ELF-1 (cell line): Measurements from ENCODE around the gene ARMH1.
"Not testable (repeated sequence)": the region's sequence is repeated elsewhere in the genome, so short reads cannot be mapped to it uniquely, and the experiment has no call there.

Experiments used
- DNase-seq: peaks from one replicate; pipeline ENCODE4 v3.0.0-alpha.2; 2016; ENCODE audit warnings: low read depth, low spot score

ARMH1 gene

DNA sequence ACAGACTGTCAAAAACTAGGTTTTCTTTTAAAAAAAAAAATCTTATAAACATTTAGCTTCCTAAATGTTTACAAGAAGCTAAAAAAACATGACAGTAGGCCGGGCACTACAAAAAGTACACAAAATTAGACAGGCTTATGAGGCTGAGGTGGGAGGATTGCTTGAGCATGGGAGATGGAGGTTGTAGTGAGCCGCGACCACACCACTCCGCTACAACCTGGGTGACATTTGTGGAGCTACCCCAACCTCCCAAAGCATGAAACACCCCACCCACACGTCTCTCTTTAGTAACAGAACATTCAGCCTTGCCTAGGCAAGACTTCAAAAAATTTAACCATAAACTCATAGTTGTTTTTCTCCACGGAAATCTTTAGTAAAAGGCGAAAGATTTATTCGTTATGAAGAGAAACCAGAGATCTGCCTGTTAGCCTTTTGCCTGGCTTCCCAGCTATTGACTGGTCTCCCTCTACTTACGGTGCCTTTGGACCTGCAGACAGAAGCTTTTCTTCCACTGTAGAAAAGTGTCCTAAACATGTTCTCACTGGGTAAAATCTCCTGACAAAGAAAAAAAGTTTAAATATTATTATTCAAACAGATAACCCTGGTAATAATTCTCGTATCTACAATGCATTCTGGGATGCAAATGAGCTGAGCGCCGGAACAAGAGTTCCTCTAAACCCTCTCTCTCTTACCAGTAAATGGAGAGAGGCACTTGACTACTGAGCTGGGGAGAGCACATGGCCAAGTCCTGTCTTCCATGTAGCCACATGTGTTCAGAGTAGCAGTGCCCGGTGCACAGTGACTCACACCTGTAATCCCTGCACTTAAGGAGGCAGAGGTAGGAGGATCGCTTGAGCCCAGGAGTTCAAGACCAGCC, 47.2 kb downstream of the ARMH1 start:
- peak; percentile 97 for DNase-seq

GRCh38 chr1:44723064-44723463, 48.5 kb downstream of the ARMH1 start:
- DNase-seq: no peak

DNA sequence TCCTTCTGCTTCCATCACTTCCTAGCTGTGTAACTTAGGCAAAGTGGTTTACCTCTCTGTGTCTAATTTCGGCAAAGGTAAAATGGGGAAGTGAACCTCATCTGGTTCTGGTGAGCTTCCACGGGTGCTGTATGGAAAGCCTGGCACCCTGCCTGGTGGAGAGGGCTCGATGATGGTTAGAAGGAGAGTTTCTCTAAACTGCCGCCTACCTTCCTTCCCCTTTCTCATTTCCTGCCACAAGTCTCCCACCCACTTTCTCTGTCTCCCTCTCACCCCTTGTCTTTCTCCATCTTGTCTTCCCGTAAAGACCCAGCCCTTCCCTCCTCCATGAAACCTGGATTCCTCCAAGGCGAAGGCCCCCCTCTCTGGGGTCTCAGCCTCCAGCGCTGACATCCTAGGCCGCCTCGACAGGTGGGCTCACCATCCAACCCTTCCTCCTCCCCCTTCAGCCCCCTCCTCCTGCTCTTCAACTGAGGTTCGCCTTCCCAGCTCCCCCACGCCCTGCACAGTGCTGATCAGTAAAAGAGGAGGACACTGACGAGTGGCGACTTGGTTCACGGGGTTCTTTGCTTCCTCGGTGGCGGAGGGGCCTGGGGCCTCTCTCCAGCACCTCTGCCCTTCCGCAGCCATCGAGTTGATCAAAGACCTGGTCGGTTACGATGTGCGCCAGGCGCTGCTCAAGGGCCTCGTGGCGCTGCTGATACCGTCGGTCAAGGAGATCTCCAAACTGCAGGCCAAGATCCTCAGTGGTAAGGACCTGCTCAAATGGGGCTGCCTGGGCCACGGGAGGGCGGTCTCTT, 49.2 kb downstream of the ARMH1 start:
- no peak for DNase-seq

DNA sequence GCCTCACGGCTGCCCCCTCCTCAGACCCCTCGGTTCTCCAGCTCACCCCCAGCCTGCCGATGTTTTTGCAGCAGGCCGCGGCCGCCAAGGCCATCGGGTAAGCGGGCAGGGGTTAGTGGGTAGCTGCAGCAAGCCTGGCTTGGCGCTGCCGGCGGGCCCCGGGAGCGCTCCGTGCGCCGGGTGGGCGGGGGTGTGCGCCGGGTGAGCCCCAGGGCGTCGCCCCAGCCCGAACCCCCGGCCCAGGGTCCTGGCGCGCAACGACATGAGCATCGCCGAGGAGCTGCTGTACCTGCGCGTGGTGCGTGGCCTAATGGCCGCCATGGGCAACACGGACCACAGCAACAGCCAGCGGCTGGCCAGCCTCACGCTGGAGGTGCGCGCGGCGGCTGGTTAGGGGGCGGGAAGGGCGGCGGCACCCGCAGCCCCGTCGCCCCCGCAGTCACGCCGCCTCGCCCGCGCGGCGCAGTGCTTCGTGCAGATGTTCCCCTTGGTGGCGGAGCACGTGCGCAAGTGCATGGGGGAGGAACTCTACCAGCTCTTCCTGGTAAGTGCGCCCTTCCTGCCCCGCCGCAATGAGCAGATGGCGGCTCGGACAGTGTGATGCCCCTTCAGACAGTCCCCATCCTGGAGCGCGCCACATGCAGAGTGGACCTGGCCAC, 49.9 kb downstream of the ARMH1 start:
- no peak for DNase-seq

DNA sequence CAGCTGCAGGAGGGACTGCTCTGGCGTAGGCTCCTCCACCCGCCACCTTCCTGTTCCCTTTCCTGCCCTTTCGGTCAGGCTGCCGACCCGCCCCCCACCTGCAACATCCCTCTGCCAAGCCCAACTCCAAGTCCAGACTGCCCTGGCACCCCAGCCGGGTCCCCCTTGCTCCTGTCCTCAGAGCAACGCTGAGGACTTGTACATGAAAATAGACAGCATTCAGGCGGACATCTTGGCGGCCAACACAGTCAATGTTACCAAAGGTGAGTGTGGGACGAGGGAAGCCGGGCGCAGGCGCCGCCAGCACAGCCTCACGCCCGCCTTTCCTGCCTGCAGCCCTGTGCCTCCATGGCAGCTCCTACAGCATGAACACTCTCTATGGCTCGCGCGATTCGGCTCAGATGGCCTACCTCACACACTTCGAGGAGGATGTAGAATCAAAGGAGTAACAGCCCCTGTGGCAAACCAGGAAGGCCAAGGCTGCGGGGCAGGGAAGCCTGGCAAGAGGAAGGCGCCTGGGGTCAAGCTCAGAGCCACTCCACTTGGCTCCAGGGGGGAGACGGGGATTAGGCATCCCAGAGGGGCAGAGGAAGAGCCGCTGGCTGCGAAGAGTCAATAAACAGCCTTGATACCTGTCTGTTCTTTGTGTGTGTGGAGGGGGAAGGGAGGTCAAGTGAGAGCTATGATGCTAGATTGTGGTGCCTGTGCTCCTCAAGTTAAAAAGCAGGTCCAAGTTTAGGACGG, 50.6 kb downstream of the ARMH1 start:
- no peak for DNase-seq

DNA sequence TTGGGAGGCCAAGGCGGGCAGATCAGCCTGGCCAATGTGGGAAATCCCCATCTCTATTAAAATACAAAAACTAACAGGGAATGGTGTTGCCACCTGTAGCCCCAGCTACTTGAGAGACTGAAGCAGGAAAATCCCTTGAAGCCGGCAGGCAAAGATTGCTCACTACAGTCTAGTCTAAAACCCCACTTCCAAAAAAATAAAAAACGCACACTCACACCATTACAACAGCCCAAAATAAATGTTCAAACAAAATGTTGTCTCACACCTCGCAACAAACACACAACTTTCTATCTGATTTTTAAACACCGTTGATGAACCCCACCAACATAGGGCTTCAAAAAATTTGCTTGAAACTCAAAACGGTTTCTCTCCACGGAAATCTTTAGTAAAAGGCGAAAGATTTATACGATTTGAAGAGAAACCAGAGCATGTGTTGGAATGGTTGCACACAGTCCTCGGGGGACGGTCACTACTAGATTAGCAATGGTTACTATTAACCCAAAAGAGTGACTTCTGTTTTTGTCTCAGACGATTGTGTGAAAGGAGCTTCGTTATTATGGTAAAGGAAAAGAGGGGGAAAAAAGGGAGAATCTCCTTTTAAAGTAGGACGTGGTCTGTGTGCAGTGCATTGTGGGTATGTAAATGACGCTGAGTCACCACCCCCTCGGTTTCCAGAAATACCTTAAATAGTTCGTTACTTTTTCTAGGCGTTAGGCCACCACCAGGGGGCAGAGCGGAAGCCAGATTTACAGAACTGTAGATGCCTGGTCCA, 56.4 kb downstream of the ARMH1 start, which contains the start of gene RNU5D-1:
Gene RNU5D-1 (minus strand): TSS at position 430 of the 772 bp plus-strand sequence.
- peak; percentile 96 for DNase-seq

DNA sequence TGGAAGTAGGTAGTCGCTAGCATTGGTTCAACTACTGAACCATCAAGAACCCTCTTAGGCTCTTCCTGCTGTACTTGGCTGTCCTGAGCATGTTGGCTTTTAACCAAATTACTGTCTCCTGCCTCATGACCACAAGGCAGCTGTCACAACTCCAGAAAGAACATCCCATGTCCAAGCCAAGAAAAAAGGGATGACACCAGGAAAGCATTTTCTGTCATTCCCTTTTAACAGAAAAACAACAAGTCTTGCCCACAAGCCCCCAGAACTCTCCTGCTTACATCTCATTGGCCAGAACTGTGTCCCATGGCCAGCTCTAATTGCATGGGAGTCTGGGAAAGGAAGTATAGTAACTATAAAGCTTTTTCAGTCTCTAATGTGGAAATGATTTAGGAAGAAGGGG, 58.9 kb downstream of the ARMH1 start:
- no peak for DNase-seq

GRCh38 chr1:44733784-44734183, 59.3 kb downstream of the ARMH1 start:
- DNase-seq: no peak

GRCh38 chr1:44735992-44736391, 61.5 kb downstream of the ARMH1 start:
- no peak for DNase-seq

- DNase-seq: not testable (repeated sequence)
Observed at GRCh38 chr1:44738953-44739306, 64.4 kb downstream of the ARMH1 start.

DNA sequence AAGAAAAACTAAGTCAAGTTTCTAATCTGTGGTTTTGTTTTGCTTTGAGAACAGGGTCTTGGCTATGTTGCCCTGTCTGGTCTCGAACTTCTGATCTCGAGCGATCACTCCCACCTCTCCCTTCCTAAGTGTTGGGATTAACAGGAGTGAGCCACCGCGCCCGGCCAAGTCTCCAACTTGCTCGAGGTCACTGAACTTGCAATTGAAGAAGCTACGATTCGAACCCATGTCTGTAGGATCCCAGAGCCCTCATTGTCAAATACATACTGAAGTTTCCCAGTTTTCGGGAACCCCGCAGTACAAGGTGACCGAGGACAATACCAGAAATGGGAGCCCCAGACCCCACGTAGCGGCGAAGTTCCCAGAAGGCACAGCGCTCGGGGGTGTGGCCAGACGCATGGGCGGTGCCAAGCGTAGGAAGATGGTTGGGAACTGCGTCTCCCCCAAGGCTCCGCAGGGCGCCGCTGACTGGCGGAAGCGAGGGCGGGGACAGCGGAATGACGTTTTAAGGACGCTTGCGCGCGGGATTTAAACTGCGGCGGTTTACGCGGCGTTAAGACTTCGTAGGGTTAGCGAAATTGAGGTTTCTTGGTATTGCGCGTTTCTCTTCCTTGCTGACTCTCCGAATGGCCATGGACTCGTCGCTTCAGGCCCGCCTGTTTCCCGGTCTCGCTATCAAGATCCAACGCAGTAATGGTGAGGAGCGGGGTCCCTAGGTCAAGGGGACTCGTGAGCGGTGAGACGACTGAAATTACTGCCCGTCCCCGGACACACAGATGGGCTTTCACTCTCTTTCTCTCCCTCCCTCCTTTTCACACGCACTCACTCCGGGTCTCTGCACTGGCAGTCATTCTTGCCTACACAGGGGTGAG, 65.0 kb downstream of the ARMH1 start, which contains the start of gene KIF2C:
Gene KIF2C (plus strand): TSS at position 531 of the 872 bp plus-strand sequence. CDS start 96 bp downstream, at position 627.
- DNase-seq: peak; percentile 97

DNA sequence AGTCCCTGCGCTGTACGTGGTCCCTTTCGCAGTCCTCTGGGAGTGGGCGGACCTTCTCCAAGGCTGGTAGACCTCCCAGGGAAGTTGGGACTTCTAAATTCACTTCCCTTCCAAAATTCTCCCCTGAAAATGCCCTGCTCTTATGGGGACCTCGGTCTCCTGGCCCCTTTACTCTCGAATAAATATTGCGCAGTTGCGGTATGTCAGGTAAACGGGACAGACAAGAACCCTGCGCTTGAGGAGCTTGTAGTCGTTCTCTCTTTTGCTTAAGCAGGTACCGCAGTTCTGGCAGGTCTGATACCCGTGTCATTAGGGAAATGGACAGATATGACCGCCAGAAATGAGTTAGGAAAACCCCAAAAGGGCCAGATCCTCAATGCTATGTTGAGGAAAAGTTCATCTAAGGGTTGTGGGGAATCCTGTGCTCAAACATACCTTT, 65.7 kb downstream of the ARMH1 start:
- DNase-seq: no peak

DNA sequence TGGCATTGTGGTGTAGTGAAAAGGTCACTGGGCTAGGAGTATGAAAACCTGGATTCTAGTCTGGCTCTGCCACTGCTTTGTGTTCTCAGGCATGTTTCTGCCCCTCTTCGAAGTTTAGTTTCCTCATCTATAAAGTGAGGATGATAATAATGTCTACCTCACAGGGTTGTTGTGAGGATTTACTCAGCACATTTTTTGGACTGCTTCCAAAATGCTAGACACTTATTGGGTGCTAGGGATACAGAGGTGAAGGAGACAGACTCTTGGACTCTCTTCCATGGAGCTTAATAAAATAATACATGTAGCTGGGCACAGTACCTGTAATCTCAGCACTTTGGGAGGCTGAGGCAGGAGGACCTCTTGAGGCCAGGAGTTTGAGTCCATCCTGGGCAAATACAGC, 68.7 kb downstream of the ARMH1 start:
- DNase-seq: no peak

- no peak for DNase-seq
Observed at GRCh38 chr1:44747878-44748277, 73.4 kb downstream of the ARMH1 start.

DNA sequence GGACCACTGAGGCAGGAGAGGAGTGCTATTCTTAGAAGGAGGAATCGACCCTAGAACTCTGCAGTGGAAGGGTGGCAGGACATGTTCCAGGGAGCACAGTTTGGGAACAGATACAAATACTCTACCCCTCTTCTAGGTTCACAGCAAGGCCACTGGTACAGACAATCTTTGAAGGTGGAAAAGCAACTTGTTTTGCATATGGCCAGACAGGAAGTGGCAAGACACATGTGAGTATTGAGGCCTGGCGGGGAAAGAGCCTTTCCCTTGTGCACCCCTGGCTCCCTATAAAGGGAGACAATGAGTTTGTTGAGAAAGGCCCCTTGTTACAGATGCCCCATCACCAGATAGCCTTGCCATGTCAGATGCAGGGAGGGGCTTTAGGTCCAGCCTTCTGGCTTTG, 82.9 kb downstream of the ARMH1 start:
- no peak for DNase-seq

GRCh38 chr1:44759077-44759476, 84.6 kb downstream of the ARMH1 start:
- DNase-seq: no peak

DNA sequence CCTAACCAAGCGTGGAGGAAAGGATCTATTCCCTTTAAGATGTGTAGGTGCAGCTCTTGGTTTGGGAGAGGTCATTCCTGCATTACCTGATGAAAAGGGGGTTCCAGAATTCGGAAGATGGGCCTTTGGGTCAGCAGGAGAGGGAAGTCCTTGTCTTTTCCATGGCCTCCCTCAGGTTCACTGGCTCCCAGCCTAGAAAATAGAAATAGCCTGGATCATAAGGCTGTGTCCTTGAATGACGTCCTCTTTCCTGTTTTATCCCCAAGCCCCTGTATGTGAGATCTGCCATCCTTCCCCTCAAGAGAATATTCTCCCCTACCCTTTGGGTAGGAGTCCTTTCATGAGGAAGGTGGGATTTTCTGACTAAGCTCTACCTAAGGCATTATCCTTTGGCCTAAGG, 86.4 kb downstream of the ARMH1 start:
- no peak for DNase-seq

DNA sequence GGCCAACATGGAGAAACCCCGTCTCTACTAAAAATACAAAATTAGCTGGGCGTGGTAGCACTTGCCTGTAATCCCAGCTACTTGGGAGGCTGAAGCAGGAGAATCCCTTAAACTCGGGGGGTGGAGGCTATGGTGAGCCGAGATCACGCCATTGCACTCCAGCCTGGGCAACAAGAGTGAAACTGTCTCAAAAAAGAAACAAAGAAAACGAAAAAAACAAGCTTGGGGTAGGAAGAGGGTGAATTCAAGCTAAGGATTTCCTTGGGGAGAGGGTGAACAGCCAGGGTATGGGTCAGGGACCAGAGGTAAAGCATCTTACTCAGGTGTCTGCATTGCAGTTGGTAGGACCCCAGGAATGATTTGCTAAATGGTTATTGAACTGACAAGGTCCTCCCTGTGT, 91.9 kb downstream of the ARMH1 start:
- DNase-seq: not testable (repeated sequence)
